ENCODE data around the gene RAB3GAP1. TPM values are rescaled to one million over a fixed set of nuclear protein-coding genes. Genes with fewer than 3 reads are reported as not detected.

RAB3GAP1 gene
- total RNA-seq, 3 donors from 2014 or later (not counting 1 experiment from before 2014, with no cell fraction given), result 9.6 to 12.6 (median 9.8) TPM

- Histone ChIP-seq H3K4me1 (ENCODE audit: control insufficient read depth, insufficient read depth, low read length) (no peaks in the 10 kb centered on the region), H3K36me3 (ENCODE audit: control insufficient read depth, insufficient read depth, low read length) (peaks cover 6% of the 10 kb centered on the region), H3K27me3 (ENCODE audit: control insufficient read depth, insufficient read depth, low read length) (no peaks in the 10 kb centered on the region), H3K27ac (ENCODE audit: low read length) (no peak overlapping the region), H3K9me3 (ENCODE audit: control insufficient read depth, insufficient read depth, low read length) (no peaks in the 10 kb centered on the region), H3K4me3 (ENCODE audit: low read length) (no peak overlapping the region)
- no peak overlapping the region for H3K4me3 Mint-ChIP-seq
- TF ChIP-seq CTCF (IDR thresholded peaks at IDR 0.05), result no peak
- no peaks in the 10 kb centered on the region for H3K27me3 Mint-ChIP-seq (ENCODE audit: low read depth in 2 of 2)
- H3K4me1 Mint-ChIP-seq, result no peaks in the 10 kb centered on the region
- H3K27ac Mint-ChIP-seq, result no peak overlapping the region
- intact Hi-C loops (cut with micrococcal nuclease), result no loop called here
- H3K36me3 Mint-ChIP-seq, result no peaks in the 10 kb centered on the region
- H3K9me3 Mint-ChIP-seq, result no peaks in the 10 kb centered on the region
- ATAC-seq (no peak), DNase-seq (no peak)
- no CpG with 5 or more reads among the region's 1 CpG for WGBS (ENCODE audit: insufficient coverage)
These were observed 90.2 kb downstream of the RAB3GAP1 start for GRCh38 chr2:135142323-135142722.

- ATAC-seq, result no peak
- Mint-ChIP-seq H3K27me3 (ENCODE audit: low read depth in 2 of 2) (no peaks in the 10 kb centered on the region), H3K27ac (no peak overlapping the region), H3K36me3 (no peaks in the 10 kb centered on the region), H3K4me1 (no peaks in the 10 kb centered on the region), H3K9me3 (no peaks in the 10 kb centered on the region), H3K4me3 (no peak overlapping the region)
- no peak for TF ChIP-seq CTCF (IDR thresholded peaks at IDR 0.05)
- Histone ChIP-seq H3K36me3 (ENCODE audit: control insufficient read depth, insufficient read depth, low read length) (peaks cover 6% of the 10 kb centered on the region), H3K4me1 (ENCODE audit: control insufficient read depth, insufficient read depth, low read length) (no peaks in the 10 kb centered on the region), H3K4me3 (ENCODE audit: low read length) (no peak overlapping the region), H3K27ac (ENCODE audit: low read length) (no peak overlapping the region), H3K27me3 (ENCODE audit: control insufficient read depth, insufficient read depth, low read length) (no peaks in the 10 kb centered on the region), H3K9me3 (ENCODE audit: control insufficient read depth, insufficient read depth, low read length) (no peaks in the 10 kb centered on the region)
- no peak for DNase-seq
- WGBS (ENCODE audit: insufficient coverage), result 100% methylated on average over 2 of the region's 2 CpGs
- intact Hi-C loops (cut with micrococcal nuclease), result no loop called here
These were observed 92.3 kb downstream of the RAB3GAP1 start for GRCh38 chr2:135144343-135144742.

- H3K4me1 Mint-ChIP-seq, result no peaks in the 10 kb centered on the region
- WGBS (ENCODE audit: insufficient coverage), result 100% methylated on average over 1 of the region's 1 CpG
- TF ChIP-seq CTCF (IDR thresholded peaks at IDR 0.05), result no peak
These were observed 97.2 kb downstream of the RAB3GAP1 start for GRCh38 chr2:135149251-135149650.

GRCh38 chr2:135150725-135151124, 98.6 kb downstream of the RAB3GAP1 start:
- no peak for ATAC-seq

More at GRCh38 chr2:135149251-135149650, 97.2 kb downstream of the RAB3GAP1 start:
- H3K4me1 ChIP-seq (ENCODE audit: control insufficient read depth, insufficient read depth, low read length), result no peaks in the 10 kb centered on the region
- H3K9me3 ChIP-seq (ENCODE audit: control insufficient read depth, insufficient read depth, low read length), result no peaks in the 10 kb centered on the region
- intact Hi-C loops (cut with micrococcal nuclease), result no loop called here
- no peaks in the 10 kb centered on the region for H3K27me3 Mint-ChIP-seq (ENCODE audit: low read depth in 2 of 2)
- no peak overlapping the region for H3K4me3 Mint-ChIP-seq
- H3K36me3 Mint-ChIP-seq, result peaks cover 4% of the 10 kb centered on the region
- no peak overlapping the region for H3K27ac ChIP-seq (ENCODE audit: low read length)
- H3K27ac Mint-ChIP-seq, result no peak overlapping the region
- no peaks in the 10 kb centered on the region for H3K27me3 ChIP-seq (ENCODE audit: control insufficient read depth, insufficient read depth, low read length)
- H3K9me3 Mint-ChIP-seq, result no peaks in the 10 kb centered on the region
- H3K4me3 ChIP-seq (ENCODE audit: low read length), result no peak overlapping the region
- no peak for ATAC-seq
- no peak for DNase-seq
- peaks cover 23% of the 10 kb centered on the region for H3K36me3 ChIP-seq (ENCODE audit: control insufficient read depth, insufficient read depth, low read length)

More at GRCh38 chr2:135150725-135151124, 98.6 kb downstream of the RAB3GAP1 start:
- Mint-ChIP-seq H3K4me1 (no peaks in the 10 kb centered on the region), H3K27me3 (ENCODE audit: low read depth in 2 of 2) (no peaks in the 10 kb centered on the region), H3K27ac (no peak overlapping the region), H3K4me3 (no peak overlapping the region), H3K36me3 (peaks cover 18% of the 10 kb centered on the region), H3K9me3 (no peaks in the 10 kb centered on the region)
- DNase-seq, result no peak
- Histone ChIP-seq H3K27ac (ENCODE audit: low read length) (no peak overlapping the region), H3K9me3 (ENCODE audit: control insufficient read depth, insufficient read depth, low read length) (no peaks in the 10 kb centered on the region), H3K27me3 (ENCODE audit: control insufficient read depth, insufficient read depth, low read length) (no peaks in the 10 kb centered on the region), H3K4me3 (ENCODE audit: low read length) (no peak overlapping the region), H3K4me1 (ENCODE audit: control insufficient read depth, insufficient read depth, low read length) (no peaks in the 10 kb centered on the region), H3K36me3 (ENCODE audit: control insufficient read depth, insufficient read depth, low read length) (peaks cover 29% of the 10 kb centered on the region)
- 88% methylated on average over 1 of the region's 1 CpG for WGBS (ENCODE audit: insufficient coverage)
- no peak for TF ChIP-seq CTCF (IDR thresholded peaks at IDR 0.05)
- intact Hi-C loops (cut with micrococcal nuclease), result no loop called here

Data from natural killer cell (primary cell).